Measurements from ENCODE around the gene CFAP74. TPM values are rescaled to one million over a fixed set of nuclear protein-coding genes. Genes with fewer than 3 reads are reported as not detected.

Gene CFAP74
- total RNA-seq, 1 donor from 2014 or later: not detected

DNA sequence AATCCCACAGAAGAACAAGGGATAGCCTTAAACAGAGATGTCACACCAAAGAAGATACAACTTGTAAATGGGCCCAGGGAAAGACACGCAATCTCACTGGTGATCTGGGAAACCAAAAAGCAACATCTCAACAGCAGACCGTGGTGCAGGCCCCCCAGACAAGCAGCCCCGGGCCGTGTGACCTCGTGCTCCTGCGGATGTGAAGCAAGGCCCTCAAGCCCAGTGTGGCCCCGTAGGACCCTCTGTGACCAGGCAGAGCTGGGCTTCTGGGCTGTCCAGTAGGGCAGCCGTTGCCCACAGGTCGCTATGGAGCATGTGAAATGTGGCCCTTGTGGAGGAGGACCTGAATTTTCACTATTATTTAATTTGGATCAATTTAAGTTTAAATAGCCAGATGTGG is 49.6 kb downstream of the CFAP74 start:
- intact Hi-C loops (cut with micrococcal nuclease): no loop called here
- TF ChIP-seq, protein P1, sequence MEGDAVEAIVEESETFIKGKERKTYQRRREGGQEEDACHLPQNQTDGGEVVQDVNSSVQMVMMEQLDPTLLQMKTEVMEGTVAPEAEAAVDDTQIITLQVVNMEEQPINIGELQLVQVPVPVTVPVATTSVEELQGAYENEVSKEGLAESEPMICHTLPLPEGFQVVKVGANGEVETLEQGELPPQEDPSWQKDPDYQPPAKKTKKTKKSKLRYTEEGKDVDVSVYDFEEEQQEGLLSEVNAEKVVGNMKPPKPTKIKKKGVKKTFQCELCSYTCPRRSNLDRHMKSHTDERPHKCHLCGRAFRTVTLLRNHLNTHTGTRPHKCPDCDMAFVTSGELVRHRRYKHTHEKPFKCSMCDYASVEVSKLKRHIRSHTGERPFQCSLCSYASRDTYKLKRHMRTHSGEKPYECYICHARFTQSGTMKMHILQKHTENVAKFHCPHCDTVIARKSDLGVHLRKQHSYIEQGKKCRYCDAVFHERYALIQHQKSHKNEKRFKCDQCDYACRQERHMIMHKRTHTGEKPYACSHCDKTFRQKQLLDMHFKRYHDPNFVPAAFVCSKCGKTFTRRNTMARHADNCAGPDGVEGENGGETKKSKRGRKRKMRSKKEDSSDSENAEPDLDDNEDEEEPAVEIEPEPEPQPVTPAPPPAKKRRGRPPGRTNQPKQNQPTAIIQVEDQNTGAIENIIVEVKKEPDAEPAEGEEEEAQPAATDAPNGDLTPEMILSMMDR (IDR thresholded peaks at IDR 0.05): no peak
- no peak overlapping the region for H3K27ac Mint-ChIP-seq
- ATAC-seq (ENCODE audit: low read depth): no peak
- H3K27me3 Mint-ChIP-seq: peaks cover 19% of the 10 kb centered on the region
- no peak for DNase-seq
- ChIA-PET POLR2A (no interaction called here), CTCF (no interaction called here)
- peaks cover 11% of the 10 kb centered on the region for H3K9me3 Mint-ChIP-seq
- no peaks in the 10 kb centered on the region for H3K36me3 Mint-ChIP-seq (ENCODE audit: low read depth)
- H3K4me3 Mint-ChIP-seq: no peak overlapping the region
- no peaks in the 10 kb centered on the region for H3K4me1 Mint-ChIP-seq

GRCh38 chr1:1950940-1951339 is 52.6 kb downstream of the CFAP74 start:
- H3K4me1 Mint-ChIP-seq: no peaks in the 10 kb centered on the region
- intact Hi-C loops (cut with micrococcal nuclease): no loop called here
- no peak overlapping the region for H3K27ac Mint-ChIP-seq
- H3K4me3 Mint-ChIP-seq: no peak overlapping the region
- CTCF ChIA-PET: no interaction called here
- no peak for DNase-seq
- H3K9me3 Mint-ChIP-seq: peaks cover 11% of the 10 kb centered on the region
- POLR2A ChIA-PET: no interaction called here
- no peaks in the 10 kb centered on the region for H3K36me3 Mint-ChIP-seq (ENCODE audit: low read depth)
- TF ChIP-seq, protein P1 (IDR thresholded peaks at IDR 0.05): no peak
- peaks cover 10% of the 10 kb centered on the region for H3K27me3 Mint-ChIP-seq
- ATAC-seq (ENCODE audit: low read depth): no peak

DNA sequence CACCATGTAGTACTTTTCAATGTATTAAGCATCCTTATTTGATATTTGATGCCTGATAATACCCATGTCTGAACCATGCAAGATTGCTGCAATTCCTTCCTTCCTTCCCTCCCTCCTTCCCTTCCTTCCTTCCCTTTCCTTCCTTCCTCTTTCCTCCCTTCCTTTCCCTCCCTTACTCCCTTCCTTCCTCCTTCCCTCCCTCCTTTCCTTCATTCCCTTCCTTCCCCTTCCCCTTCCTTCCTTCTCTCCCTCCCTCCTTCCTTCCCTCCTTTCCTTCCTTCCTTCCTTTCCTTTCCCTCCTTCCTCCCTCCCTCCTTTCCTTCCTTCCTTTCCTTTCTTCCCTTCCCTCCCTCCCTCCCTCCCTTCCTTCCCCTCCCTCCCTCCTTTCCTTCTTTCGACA is 54.8 kb downstream of the CFAP74 start:
- ChIA-PET POLR2A (no interaction called here), CTCF (no interaction called here)
- intact Hi-C loops (cut with micrococcal nuclease): no loop called here
- no peaks in the 10 kb centered on the region for H3K36me3 Mint-ChIP-seq (ENCODE audit: low read depth)
- no peak overlapping the region for H3K4me3 Mint-ChIP-seq
- no peak for DNase-seq
- TF ChIP-seq, protein P1 (IDR thresholded peaks at IDR 0.05): no peak
- no peak for ATAC-seq (ENCODE audit: low read depth)
- H3K27me3 Mint-ChIP-seq: peaks cover 10% of the 10 kb centered on the region
- peaks cover 11% of the 10 kb centered on the region for H3K9me3 Mint-ChIP-seq
- peaks cover 4% of the 10 kb centered on the region for H3K4me1 Mint-ChIP-seq
- no peak overlapping the region for H3K27ac Mint-ChIP-seq

GRCh38 chr1:1947493-1947892 is 56.1 kb downstream of the CFAP74 start:
- POLR2A ChIA-PET: no interaction called here
- Mint-ChIP-seq H3K4me3 (no peak overlapping the region), H3K27ac (no peak overlapping the region), H3K36me3 (ENCODE audit: low read depth) (no peaks in the 10 kb centered on the region), H3K4me1 (peaks cover 6% of the 10 kb centered on the region), H3K27me3 (peaks cover 6% of the 10 kb centered on the region), H3K9me3 (peaks cover 11% of the 10 kb centered on the region)
- ATAC-seq (ENCODE audit: low read depth) (no peak), DNase-seq (no peak)
- TF ChIP-seq, protein P1 (IDR thresholded peaks at IDR 0.05): no peak
- intact Hi-C loops (cut with micrococcal nuclease): no loop called here
- CTCF ChIA-PET: no interaction called here

- CTCF ChIA-PET: no interaction called here
- POLR2A ChIA-PET: no interaction called here
- no peaks in the 10 kb centered on the region for H3K36me3 Mint-ChIP-seq (ENCODE audit: low read depth)
- H3K27me3 Mint-ChIP-seq: peaks cover 6% of the 10 kb centered on the region
- TF ChIP-seq, protein P1 (IDR thresholded peaks at IDR 0.05): no peak
- intact Hi-C loops (cut with micrococcal nuclease): no loop called here
- DNase-seq (no peak), ATAC-seq (ENCODE audit: low read depth) (no peak)
- H3K4me3 Mint-ChIP-seq: no peak overlapping the region
- no peak overlapping the region for H3K27ac Mint-ChIP-seq
- H3K9me3 Mint-ChIP-seq: peaks cover 9% of the 10 kb centered on the region
- H3K4me1 Mint-ChIP-seq: peaks cover 6% of the 10 kb centered on the region
Measured at GRCh38 chr1:1946540-1946939, 57.0 kb downstream of the CFAP74 start.

Data from activated B cell treated with CpG ODN at 0.5 μM for 24 hours (primary cell).